H1 (cell line): Measurements from ENCODE around the gene GPS1. TPM values are rescaled to one million over a fixed set of nuclear protein-coding genes. Genes with fewer than 3 reads are reported as not detected.

Experiments
- BCL11A ChIP-seq, 2 experiments: IDR thresholded peaks; one replicate each; pipeline ENCODE4 v1.6.1; 2011; ENCODE audit warnings: low read depth in 2 of 2, low read length in 2 of 2, mild to moderate bottlenecking in 2 of 2
- MAFK ChIP-seq: IDR thresholded peaks from 2 replicates; pipeline ENCODE4 v1.6.1; 2012; ENCODE audit warnings: low read depth, mild to moderate bottlenecking, improper control_type of control experiment, low read length
- NANOG ChIP-seq: IDR thresholded peaks from 2 replicates; pipeline ENCODE4 v1.6.1; 2011; ENCODE audit warnings: low read length, low read depth, mild to moderate bottlenecking, inconsistent platforms; ENCODE audit not compliant: insufficient read depth, poor library complexity, severe bottlenecking
- polyA plus RNA-seq, 7 experiments: library from polyadenylated mRNA; depleted of rRNA in 3 of 7; stranded (reverse) in 5 of 7; unstranded in 2 of 7; fragments of >200 nt in 5 of 7; fragments of 200-250 nt in 2 of 7; gene quantifications; 1 replicate in 5 of 7; 2 replicates in 1 of 7; 4 replicates in 1 of 7; pipeline versions ENCODE4 v1.2.1 to v1.2.3, GENCODE V29; 2011 to 2013; ENCODE audit warnings: missing spikeins in 2 of 7, mixed read lengths in 2 of 7
- total RNA-seq: library from RNA; stranded (reverse); fragmentation: NEBNext Ultra II Directional; extraction: Animal tissue kit (Norgen Biotek cat#: 25700); gene quantifications from 2 replicates; pipeline ENCODE4 v1.2.1, GENCODE V29; 2021

Gene GPS1
- total and polyA plus RNA-seq, 2 of the 8 experiments (the other 6 are each of a cell fraction or from before 2014, with no cell fraction given): 153 to 277 TPM

GRCh38 chr17:82010575-82011525 lies 40.8 kb upstream of the GPS1 start (continued):
- TF ChIP-seq MAFK (no peak), BCL11A (IDR thresholded peaks at IDR 0.05; ENCODE audit: low read depth in 2 of 2, low read length in 2 of 2) (no peak), NANOG (no peak)
